HG02588 (cell line): ENCODE data around the gene BNIP1.
"Not testable (repeated sequence)": the region's sequence is repeated elsewhere in the genome, so short reads cannot be mapped to it uniquely, and the experiment has no call there.

Experiments
- ATAC-seq: cut with Tn5 transposase; IDR thresholded peaks from one replicate; pipeline ENCODE4 v1.9.1; 2021; ENCODE audit warnings: mild to moderate bottlenecking, moderate library complexity; ENCODE audit not compliant: unreplicated experiment

The BNIP1 gene, protein sequence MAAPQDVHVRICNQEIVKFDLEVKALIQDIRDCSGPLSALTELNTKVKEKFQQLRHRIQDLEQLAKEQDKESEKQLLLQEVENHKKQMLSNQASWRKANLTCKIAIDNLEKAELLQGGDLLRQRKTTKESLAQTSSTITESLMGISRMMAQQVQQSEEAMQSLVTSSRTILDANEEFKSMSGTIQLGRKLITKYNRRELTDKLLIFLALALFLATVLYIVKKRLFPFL

DNA sequence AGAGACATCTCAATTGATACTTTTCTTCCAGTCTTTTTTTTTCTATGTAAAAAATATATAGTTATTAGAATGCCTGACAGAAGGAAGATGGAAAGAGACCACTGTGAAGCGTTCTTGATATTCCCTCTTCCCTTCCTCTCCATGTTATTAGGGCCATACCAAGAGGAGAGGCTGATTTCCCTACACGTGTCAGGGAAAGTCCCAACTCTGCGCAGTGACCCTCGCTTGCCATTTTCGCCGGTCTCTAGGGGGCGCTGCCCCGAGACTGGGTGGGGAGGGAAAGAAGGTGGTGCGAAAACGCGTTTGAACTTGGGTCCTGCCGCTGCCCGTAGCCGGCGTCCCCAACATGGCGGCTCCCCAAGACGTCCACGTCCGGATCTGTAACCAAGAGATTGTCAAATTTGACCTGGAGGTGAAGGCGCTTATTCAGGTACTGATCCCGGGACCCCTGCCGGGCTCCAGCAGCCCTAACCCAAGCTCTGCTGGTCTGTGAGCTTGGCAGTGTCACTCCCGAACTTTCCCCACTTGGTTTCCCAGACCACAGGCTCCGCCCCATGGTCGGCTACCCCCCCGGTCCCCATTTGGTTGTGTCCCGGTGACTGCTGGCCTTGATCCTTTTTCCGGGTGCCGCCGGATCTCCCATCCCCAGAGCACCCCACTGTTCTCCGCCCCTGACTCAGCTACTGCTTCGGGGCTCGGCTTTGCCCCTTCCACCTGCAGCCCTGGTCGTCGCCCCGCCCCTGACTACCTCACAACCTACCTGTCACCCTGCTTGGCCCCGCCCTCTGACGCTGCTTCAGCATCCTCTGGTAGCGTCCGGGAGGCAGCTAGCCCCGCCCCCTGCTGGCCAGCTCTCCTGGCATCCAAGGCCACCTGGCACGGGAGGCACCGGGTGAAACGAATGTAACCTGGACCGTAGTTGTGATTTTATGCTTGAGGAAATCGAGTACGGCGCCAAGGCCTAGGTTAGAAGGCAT, at the start of gene BNIP1:
TSS of gene BNIP1 (plus strand) at position 332 of the 977 bp plus-strand sequence. CDS start at position 347, 15 bp downstream.
- ATAC-seq: peak; percentile 91

- no peak for ATAC-seq
Measured at GRCh38 chr5:173098787-173099186, 45.5 kb upstream of the BNIP1 start.

- no peak for ATAC-seq
Measured at GRCh38 chr5:173099461-173099860, 44.9 kb upstream of the BNIP1 start.

- no peak for ATAC-seq
Measured at GRCh38 chr5:173101245-173101644, 43.1 kb upstream of the BNIP1 start.

DNA sequence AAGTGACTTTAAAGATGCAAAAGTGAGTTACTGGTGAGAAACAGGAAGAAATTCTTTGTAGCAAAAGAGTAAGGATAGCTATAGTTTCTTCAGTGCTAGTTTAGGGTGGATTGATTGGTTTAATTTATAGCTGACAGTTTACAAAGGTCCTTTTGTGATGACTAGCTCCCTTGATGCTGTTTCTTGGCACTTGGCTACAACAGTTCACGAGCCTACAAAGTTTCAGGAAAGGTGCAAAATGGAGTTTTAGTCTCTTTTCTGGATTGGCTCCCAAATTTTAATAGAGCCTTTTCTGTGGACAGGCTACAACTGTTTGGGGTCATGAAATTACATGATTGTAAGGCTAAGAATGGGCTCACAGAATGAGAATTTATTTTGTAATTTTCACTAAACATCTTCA, 40.9 kb upstream of the BNIP1 start:
- no peak for ATAC-seq

- no peak for ATAC-seq
Measured at GRCh38 chr5:173108914-173109313, 35.4 kb upstream of the BNIP1 start.

DNA sequence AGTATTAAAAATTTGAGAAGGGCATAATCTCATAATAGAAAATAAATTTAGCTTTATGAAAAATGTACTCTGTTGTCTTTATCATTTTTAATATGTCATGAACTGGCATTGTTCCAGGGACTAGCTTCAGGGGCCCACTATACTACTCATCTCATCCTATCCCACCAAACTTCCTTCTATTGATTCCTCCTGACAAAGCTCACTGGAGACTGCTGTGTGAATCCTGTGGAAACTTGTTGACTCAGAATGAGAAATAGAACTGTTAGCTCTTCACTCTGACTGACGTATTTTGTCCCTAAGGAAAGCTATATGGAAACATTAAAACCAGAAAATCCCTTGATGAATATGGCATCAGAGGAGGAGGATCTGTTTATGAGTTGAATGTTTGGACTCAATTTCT, 29.8 kb upstream of the BNIP1 start:
- ATAC-seq: no peak

- ATAC-seq: no peak
Measured at GRCh38 chr5:173119719-173120118, 24.6 kb upstream of the BNIP1 start.

DNA sequence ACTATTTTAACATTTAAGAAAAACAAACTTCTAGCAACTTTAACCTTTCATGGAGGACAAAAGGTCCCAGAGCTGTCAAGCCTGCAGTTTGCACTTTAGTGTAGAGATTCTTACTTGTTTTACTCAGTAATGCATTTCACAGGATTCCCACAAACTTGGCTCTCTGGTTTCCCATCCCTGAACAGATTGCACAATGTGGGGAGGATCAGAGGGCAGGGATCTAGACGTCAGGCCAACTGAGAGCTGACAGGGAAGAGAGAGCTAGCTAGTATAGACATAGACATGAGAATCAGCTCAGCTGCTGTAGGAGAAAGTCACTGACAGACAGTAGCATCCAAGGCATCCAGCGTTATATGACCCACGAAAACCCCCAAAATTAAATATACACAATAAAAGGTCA, 20.9 kb upstream of the BNIP1 start:
- ATAC-seq: no peak

DNA sequence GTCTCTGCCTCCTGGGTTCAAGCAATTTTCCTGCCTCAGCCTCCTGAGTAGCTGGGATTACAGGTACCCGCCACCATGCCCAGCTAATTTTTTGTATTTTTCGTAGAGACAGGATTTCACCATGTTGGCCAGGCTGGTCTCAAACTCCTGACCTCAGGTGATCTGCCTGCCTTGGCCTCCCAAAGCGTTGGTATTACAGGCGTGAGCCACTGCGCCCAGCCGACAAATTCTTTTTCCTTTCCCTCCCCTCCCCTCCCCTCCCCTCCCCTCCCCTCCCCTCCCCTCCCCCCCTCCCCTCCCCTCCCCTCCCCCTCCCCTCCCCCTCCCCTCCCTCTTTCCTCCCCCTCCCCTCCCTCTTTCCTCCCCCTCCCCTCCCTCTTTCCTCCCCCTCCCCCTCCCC, 12.2 kb upstream of the BNIP1 start:
- not testable (repeated sequence) for ATAC-seq

- no peak for ATAC-seq
Measured at GRCh38 chr5:173138707-173139106, 5.6 kb upstream of the BNIP1 start.

DNA sequence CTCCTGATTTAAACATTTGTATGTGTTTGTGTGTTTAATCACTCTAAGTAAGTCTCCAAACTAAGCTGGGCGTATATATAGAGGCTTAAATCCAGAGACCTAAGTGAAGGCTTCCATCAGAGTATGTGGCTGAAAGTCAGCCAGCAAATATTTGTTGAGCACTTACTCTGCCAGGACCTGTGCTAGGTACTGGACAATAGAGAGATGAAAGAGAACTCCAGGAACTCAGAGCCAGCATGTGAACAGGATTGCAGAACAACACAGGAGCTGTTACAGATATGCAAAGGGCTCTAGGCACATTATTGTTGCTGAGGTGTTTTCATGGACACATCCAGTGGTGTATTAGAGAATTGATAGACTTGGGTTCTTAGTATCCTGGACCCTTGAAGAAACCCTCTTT, 4.7 kb upstream of the BNIP1 start:
- ATAC-seq: no peak

GRCh38 chr5:173140769-173141168, 3.6 kb upstream of the BNIP1 start:
- no peak for ATAC-seq

DNA sequence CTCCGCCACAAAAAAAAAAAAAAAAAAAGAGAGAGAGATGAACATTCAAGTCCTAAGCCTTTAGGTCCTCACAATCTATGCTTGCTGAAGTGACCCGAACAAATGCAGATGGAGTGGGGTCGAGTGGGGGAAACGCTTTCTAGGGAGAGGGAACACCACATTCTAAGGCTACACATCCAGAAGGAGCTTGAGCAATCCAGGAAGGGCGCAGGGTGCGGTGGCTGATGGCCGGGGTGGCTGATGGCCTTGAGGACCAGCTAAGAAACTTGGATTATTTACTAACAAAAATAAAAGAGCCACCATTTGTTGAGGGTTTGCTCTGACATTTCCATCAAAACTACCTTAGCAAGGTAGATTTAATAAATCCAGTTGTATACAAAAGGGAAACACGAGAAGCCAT, 764 bp upstream of the BNIP1 start:
- ATAC-seq: no peak

DNA sequence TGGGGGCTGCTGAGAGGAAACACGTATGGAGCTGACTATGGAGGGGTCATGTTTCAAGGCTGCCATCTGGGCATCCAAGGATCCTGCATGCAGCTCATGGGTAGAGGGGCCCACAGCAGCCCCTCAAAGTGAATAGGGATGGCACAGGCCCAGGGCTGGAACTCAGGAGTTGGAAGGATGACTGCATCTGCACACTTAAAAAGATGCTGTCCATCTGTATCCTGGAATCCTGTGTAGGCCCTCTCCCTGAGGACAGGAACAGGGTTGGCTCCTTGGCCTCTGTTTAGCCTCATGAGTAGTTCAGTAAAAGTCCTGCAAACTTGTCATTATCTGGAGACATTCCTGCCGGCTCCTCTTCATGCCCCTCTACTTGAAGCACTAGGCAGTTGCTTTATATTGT, 4.0 kb downstream of the BNIP1 start:
- no peak for ATAC-seq

DNA sequence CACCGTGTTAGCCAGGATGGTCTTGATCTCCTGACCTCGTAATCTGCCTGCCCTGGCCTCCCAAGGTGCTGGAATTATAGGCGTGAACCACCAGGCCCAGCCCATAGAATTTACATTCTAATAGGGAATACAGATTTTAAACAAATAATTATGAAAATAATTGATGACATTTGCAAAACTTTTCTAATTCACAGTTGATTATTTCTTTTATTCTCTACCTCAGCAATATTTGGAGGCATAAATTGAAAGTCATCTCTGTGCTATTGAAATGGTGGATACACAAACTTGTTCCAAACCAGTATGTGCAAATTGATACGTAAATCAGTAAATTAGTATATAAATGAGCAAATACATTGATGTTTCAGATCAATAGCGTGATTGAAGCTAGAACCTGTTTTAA, 8.2 kb downstream of the BNIP1 start:
- no peak for ATAC-seq

DNA sequence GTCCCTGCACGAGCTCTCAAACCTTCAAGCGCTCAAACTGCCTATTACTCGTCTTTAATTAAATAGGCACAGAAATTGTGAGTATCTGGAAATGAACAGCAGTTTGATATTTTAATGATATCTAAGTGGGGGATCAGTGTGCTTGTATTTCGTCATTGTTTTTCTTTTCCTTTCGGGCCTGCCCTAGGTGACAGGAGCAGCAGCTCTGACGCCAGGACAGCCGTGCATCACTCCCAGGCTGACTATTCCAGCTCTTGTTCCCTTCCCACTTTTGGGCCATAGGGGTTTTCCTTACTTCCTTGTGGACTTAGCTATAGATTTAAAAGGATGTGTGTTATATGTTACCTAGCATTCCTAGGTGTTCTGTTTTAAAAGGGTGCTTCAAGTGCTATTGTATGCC, 9.5 kb downstream of the BNIP1 start:
- no peak for ATAC-seq

GRCh38 chr5:173154619-173155018, 10.3 kb downstream of the BNIP1 start:
- not testable (repeated sequence) for ATAC-seq

DNA sequence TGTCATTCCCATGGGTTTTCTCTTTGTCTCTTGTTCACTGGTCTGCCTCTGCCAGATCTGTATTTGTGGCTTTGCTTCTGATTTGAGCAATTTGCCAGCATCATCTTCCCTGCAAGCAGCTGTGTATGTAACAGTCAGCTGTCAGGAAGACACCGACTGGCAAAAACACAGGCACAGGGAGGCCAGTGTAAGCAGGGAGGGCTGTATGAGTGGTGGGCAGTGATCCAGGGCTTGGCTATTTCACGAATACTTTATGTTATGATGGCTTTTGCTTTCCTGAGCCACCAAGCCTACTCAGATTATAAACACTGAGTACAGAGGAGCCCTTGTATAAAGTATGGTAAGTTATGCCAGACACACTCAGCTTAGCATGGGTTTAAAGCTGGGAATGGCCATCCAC, 11.6 kb downstream of the BNIP1 start:
- ATAC-seq: no peak

DNA sequence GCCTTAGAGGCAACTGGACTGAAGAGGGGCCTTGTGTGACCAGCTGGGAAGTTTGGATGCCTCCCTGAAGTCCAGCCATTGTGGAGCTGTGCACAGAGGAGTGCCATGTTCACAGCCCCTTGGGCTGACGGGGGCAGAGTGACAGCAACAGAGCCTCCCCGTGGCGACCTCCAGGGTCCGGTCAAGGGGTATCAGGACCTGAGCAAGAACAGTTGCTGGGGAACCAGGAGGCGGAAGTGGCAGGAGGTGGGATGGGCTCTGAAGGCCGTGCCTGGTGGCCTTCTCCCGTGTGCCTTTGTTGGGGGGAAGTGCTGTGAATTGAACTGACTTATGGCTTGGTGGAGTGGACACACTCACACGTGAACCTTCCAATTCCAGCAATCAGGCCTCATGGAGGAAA, 14.0 kb downstream of the BNIP1 start:
- ATAC-seq: no peak

- ATAC-seq: no peak
Measured at GRCh38 chr5:173159256-173159655, 14.9 kb downstream of the BNIP1 start.

DNA sequence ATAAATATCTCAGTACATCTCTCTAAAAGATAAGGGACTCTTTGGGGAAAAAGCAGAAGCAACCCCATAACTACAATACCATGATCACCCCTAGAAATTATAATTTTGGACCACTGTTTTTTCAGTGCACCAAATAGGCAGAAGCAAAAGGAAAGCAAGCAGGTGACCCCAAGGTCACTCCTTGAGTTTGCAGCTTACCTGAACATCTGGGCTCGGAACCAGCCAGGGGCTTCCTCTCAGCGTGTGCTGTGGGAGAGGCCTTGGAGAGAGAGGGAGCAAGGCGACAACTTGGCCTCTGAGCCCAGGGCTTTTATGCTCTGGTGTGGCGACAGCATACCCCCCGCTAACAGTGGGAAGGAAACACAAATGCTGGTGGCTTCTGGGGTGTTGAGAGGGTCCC, 16.8 kb downstream of the BNIP1 start:
- no peak for ATAC-seq
